ENCODE results near the gene CXCL1.

Gene CXCL1

GRCh38 chr4:73859614-73860088, 9.5 kb upstream of the CXCL1 start:
- peaks cover 12% of the 10 kb centered on the region for H3K27me3 ChIP-seq (ENCODE audit: low read depth)
- in situ Hi-C loops (cut with MboI; ENCODE audit: low sequenced_read_pairs) = no loop called here
- H3K4me3 ChIP-seq = no peak overlapping the region
- H3K36me3 ChIP-seq (replicated peaks) = no peaks in the 10 kb centered on the region
- no peaks in the 10 kb centered on the region for H3K4me1 ChIP-seq
- no peaks in the 10 kb centered on the region for H3K9me3 ChIP-seq
- no peak for DNase-seq (ENCODE audit: low spot score in 2 of 2)

DNA sequence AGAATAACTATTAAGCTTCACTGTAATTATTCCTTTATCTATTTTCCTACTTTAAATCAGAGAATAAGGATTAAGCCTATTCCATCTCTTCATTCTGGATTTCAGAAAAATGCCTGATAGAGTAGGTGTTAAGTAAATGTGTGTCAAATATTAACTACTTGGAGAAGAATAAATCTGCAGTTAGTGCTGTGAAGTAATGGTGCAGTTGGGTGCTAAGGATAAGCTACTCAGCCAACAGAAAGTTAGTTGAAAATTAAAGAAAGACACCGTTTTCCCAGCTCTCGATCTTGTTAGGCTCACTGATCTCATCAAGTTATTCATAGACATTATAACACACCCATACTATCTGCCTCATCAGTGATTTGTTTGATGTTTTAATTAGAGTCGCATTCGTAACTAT, 9.0 kb upstream of the CXCL1 start:
- Histone ChIP-seq H3K36me3 (replicated peaks) (no peaks in the 10 kb centered on the region), H3K9me3 (no peaks in the 10 kb centered on the region), H3K27me3 (ENCODE audit: low read depth) (peaks cover 12% of the 10 kb centered on the region), H3K4me1 (no peaks in the 10 kb centered on the region), H3K4me3 (no peak overlapping the region)
- in situ Hi-C loops (cut with MboI; ENCODE audit: low sequenced_read_pairs) = no loop called here
- no peak for DNase-seq (ENCODE audit: low spot score in 2 of 2)

DNA sequence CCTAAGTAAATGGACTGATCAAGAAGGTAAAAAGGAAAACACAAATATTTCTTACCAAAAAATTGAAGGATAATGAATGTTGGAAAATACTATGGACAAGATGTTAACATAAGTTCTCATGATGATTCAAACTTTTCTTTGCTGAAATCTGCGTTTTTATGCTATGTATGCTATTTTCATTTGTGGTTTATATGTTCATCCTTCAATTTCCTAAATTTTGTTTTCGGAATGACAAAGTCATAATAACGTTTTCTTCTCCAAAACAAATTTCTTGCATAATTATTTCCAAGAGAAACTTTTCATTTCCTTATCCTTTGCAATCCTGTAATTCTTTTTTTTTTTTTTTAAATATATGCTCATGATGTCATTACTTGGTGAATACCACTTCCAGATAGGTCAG, 8.3 kb upstream of the CXCL1 start:
- no peaks in the 10 kb centered on the region for H3K4me1 ChIP-seq
- H3K9me3 ChIP-seq = no peaks in the 10 kb centered on the region
- H3K4me3 ChIP-seq = no peak overlapping the region
- in situ Hi-C loops (cut with MboI; ENCODE audit: low sequenced_read_pairs) = no loop called here
- H3K36me3 ChIP-seq (replicated peaks) = no peaks in the 10 kb centered on the region
- DNase-seq (ENCODE audit: low spot score in 2 of 2) = no peak
- peaks cover 12% of the 10 kb centered on the region for H3K27me3 ChIP-seq (ENCODE audit: low read depth)

- Histone ChIP-seq H3K27me3 (ENCODE audit: low read depth) (peaks cover 12% of the 10 kb centered on the region), H3K9me3 (no peaks in the 10 kb centered on the region), H3K4me1 (no peaks in the 10 kb centered on the region), H3K4me3 (no peak overlapping the region), H3K36me3 (replicated peaks) (no peaks in the 10 kb centered on the region)
- DNase-seq (ENCODE audit: low spot score in 2 of 2) = no peak
- in situ Hi-C loops (cut with MboI; ENCODE audit: low sequenced_read_pairs) = no loop called here
Observed at GRCh38 chr4:73862322-73862721, 6.9 kb upstream of the CXCL1 start.

DNA sequence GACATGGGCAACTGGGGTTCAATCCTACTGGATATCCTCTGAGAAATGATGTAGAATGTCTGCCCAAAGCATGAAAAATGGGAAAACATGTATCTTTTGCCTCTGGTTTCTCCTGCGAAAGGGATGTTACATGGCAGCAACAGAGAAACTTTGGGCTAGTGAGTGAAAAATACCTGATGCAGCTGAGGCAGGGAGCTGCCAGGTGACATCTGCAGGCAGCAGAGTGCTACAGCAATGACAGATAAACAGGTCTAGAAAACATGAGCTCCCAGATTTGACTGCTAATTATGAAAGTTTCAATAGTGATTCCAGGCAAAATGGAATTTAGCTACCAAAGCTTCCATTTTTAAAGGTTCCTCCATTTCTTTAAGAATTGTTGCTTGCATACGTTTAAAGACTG, 4.8 kb upstream of the CXCL1 start:
- no peaks in the 10 kb centered on the region for H3K36me3 ChIP-seq (replicated peaks)
- no peak overlapping the region for H3K4me3 ChIP-seq
- no peaks in the 10 kb centered on the region for H3K4me1 ChIP-seq
- no peaks in the 10 kb centered on the region for H3K9me3 ChIP-seq
- DNase-seq (ENCODE audit: low spot score in 2 of 2) = no peak
- in situ Hi-C loops (cut with MboI; ENCODE audit: low sequenced_read_pairs) = no loop called here
- peaks cover 11% of the 10 kb centered on the region for H3K27me3 ChIP-seq (ENCODE audit: low read depth)

GRCh38 chr4:73864961-73865360, 4.2 kb upstream of the CXCL1 start:
- no peaks in the 10 kb centered on the region for H3K4me1 ChIP-seq
- in situ Hi-C loops (cut with MboI; ENCODE audit: low sequenced_read_pairs) = no loop called here
- no peak for DNase-seq (ENCODE audit: low spot score in 2 of 2)
- H3K27me3 ChIP-seq (ENCODE audit: low read depth) = peaks cover 7% of the 10 kb centered on the region
- H3K9me3 ChIP-seq = no peaks in the 10 kb centered on the region
- H3K36me3 ChIP-seq (replicated peaks) = no peaks in the 10 kb centered on the region
- no peak overlapping the region for H3K4me3 ChIP-seq

- Histone ChIP-seq H3K9me3 (no peaks in the 10 kb centered on the region), H3K4me1 (no peaks in the 10 kb centered on the region), H3K36me3 (replicated peaks) (no peaks in the 10 kb centered on the region), H3K27me3 (ENCODE audit: low read depth) (peaks cover 1% of the 10 kb centered on the region), H3K4me3 (no peak overlapping the region)
- in situ Hi-C loops (cut with MboI; ENCODE audit: low sequenced_read_pairs) = no loop called here
- no peak for DNase-seq (ENCODE audit: low spot score in 2 of 2)
Observed at GRCh38 chr4:73865431-73866096, 3.6 kb upstream of the CXCL1 start.

DNA sequence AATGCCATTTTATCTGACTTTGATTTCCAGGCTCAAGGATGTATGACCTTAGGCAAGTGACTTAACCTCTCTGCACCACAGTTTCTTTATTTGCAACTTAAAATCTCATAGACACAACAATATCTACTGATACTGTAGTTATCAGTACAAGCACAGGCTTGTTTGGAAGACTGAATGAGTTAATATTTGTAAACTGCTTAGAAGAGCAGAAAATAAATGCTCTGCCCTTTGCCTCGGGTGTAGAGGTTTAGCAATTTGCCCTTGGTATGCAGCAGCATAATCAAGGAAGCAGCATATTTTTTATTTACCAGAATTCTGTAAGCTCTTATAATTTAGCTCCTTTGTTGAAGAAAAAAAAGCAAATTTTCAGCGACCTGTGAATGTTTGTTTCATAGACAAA, 2.9 kb upstream of the CXCL1 start:
- no peak for DNase-seq (ENCODE audit: low spot score in 2 of 2)
- Histone ChIP-seq H3K27me3 (ENCODE audit: low read depth) (no peaks in the 10 kb centered on the region; the same call in 1 of the 2 replicates), H3K4me3 (no peak overlapping the region), H3K4me1 (no peaks in the 10 kb centered on the region), H3K9me3 (no peaks in the 10 kb centered on the region), H3K36me3 (replicated peaks) (no peaks in the 10 kb centered on the region)
- in situ Hi-C loops (cut with MboI; ENCODE audit: low sequenced_read_pairs) = no loop called here

DNA sequence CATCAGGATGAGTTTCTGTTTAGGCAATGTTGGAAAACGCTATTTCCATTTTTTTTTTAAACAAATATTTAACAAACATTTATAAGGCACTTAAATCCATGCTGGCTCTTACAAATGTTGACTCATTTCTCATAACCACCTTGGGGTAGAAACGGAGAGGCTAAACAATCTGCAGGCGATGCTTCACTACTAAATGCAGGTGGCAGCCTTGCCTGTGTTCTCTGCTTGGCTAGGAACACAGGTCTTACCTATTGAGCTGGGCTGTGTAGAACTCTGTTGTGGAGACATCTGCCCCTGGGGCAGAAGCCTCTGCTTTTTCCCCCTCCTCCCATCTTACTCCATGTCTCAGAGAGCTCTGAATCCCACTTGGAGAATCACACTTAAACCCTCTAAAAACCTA, 1.4 kb upstream of the CXCL1 start:
- H3K27me3 ChIP-seq (ENCODE audit: low read depth) = no peaks in the 10 kb centered on the region
- no peaks in the 10 kb centered on the region for H3K4me1 ChIP-seq
- in situ Hi-C loops (cut with MboI; ENCODE audit: low sequenced_read_pairs) = no loop called here
- no peak overlapping the region for H3K4me3 ChIP-seq
- no peak for DNase-seq (ENCODE audit: low spot score in 2 of 2)
- H3K9me3 ChIP-seq = no peaks in the 10 kb centered on the region
- H3K36me3 ChIP-seq (replicated peaks) = no peaks in the 10 kb centered on the region

DNA sequence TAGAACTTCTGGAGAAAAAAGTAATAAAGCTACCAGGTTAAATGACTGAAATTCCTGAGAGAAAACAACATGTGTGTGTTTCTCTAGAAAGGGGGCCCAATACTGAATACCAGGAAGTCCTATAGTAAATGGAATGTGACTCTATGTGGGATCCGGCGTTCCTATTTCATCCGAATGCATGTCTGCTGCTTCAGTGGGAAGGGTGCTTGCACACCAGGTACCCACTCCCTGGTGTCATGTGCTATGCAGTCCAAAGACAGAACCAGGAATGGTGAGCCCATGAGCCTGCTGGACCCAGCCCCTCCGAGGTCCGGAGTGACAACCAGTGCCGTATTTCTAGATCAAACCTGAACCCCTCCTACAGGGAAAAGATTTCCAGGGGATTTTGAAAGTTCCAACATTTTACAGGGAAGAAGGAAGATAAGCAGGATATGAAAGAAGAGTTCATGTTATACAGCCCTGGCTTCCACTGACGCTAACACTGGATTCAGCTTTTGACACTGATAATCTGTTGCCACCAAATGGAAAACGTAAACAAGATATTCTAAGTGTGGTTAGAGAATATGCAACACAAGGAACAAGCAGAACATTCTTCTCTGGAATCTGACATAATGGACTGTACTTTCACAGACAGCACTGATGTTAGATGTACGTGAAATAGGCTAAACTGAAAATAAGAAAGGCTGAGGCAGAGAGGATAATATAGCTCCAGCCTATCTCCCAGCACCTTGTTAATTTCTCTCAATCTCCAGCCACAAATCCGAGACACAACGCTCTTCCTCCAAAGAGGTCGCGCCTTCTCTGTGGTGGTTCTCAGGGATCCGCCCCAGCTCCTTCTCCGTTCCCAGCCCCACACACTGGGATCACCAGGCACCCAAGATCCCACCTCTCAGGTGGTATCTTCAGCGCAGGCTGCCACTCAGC, 725 bp upstream of the CXCL1 start:
- in situ Hi-C loops (cut with MboI; ENCODE audit: low sequenced_read_pairs) = no loop called here
- Histone ChIP-seq H3K4me3 (no peak overlapping the region), H3K36me3 (replicated peaks) (no peaks in the 10 kb centered on the region), H3K9me3 (no peaks in the 10 kb centered on the region), H3K27me3 (ENCODE audit: low read depth) (no peaks in the 10 kb centered on the region), H3K4me1 (no peaks in the 10 kb centered on the region)
- DNase-seq (ENCODE audit: low spot score in 2 of 2) = no peak

GRCh38 chr4:73870260-73870659, 1.1 kb downstream of the CXCL1 start:
- H3K4me1 ChIP-seq = no peaks in the 10 kb centered on the region
- no peaks in the 10 kb centered on the region for H3K27me3 ChIP-seq (ENCODE audit: low read depth)
- DNase-seq (ENCODE audit: low spot score in 2 of 2) = no peak
- H3K4me3 ChIP-seq = no peak overlapping the region
- H3K9me3 ChIP-seq = no peaks in the 10 kb centered on the region
- in situ Hi-C loops (cut with MboI; ENCODE audit: low sequenced_read_pairs) = no loop called here
- no peaks in the 10 kb centered on the region for H3K36me3 ChIP-seq (replicated peaks)

DNA sequence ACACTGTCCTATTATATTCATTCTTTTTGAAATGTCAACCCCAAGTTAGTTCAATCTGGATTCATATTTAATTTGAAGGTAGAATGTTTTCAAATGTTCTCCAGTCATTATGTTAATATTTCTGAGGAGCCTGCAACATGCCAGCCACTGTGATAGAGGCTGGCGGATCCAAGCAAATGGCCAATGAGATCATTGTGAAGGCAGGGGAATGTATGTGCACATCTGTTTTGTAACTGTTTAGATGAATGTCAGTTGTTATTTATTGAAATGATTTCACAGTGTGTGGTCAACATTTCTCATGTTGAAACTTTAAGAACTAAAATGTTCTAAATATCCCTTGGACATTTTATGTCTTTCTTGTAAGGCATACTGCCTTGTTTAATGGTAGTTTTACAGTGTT, 1.6 kb downstream of the CXCL1 start:
- H3K4me1 ChIP-seq = no peaks in the 10 kb centered on the region
- DNase-seq (ENCODE audit: low spot score in 2 of 2) = no peak
- H3K36me3 ChIP-seq (replicated peaks) = no peaks in the 10 kb centered on the region
- no peak overlapping the region for H3K4me3 ChIP-seq
- no peaks in the 10 kb centered on the region for H3K9me3 ChIP-seq
- no peaks in the 10 kb centered on the region for H3K27me3 ChIP-seq (ENCODE audit: low read depth)
- in situ Hi-C loops (cut with MboI; ENCODE audit: low sequenced_read_pairs) = no loop called here

GRCh38 chr4:73871511-73872310, 2.5 kb downstream of the CXCL1 start:
- Histone ChIP-seq H3K27me3 (ENCODE audit: low read depth) (no peaks in the 10 kb centered on the region), H3K36me3 (replicated peaks) (no peaks in the 10 kb centered on the region), H3K9me3 (no peaks in the 10 kb centered on the region), H3K4me3 (no peak overlapping the region), H3K4me1 (no peaks in the 10 kb centered on the region)
- no peak for DNase-seq (ENCODE audit: low spot score in 2 of 2)
- in situ Hi-C loops (cut with MboI; ENCODE audit: low sequenced_read_pairs) = no loop called here

Measured in HAP-1 (cell line).